Measurements from ENCODE around the gene ANP32E. TPM values are rescaled to one million over a fixed set of nuclear protein-coding genes. Genes with fewer than 3 reads are reported as not detected.

The ANP32E gene
- polyA plus RNA-seq, 1 of the 3 experiments (the other 2 are of a cell fraction), result 8.2 TPM

GRCh38 chr1:150179867-150180266, 56.0 kb downstream of the ANP32E start:
- Histone ChIP-seq H3K4me2 (no peak overlapping the region), H4K20me1 (ENCODE audit: insufficient read depth) (no peaks in the 10 kb centered on the region), H3F3A (replicated peaks; ENCODE audit: insufficient read depth) (no peaks in the 10 kb centered on the region), H3K27me3 (ENCODE audit: insufficient read depth) (no peaks in the 10 kb centered on the region), H3K4me1 (ENCODE audit: control insufficient read depth in 1 of 2, insufficient read depth in 2 of 2, low read depth in 1 of 2, low read length in 1 of 2) (no peaks in the 10 kb centered on the region), H3K27ac (ENCODE audit: low read depth in 2 of 2, low read length in 1 of 2) (no peak overlapping the region), H2AFZ (ENCODE audit: low read depth) (no peak overlapping the region), H3K36me3 (replicated peaks in 1 of 2; ENCODE audit: control insufficient read depth in 1 of 2, insufficient read depth in 2 of 2, low read length in 1 of 2) (no peaks in the 10 kb centered on the region), H3K4me3 (ENCODE audit: low read depth in 2 of 2, low read length in 1 of 2) (no peak overlapping the region), H3K9me2 (no peaks in the 10 kb centered on the region), H3K79me2 (ENCODE audit: insufficient read depth) (no peaks in the 10 kb centered on the region), H3K9me3 (no peaks in the 10 kb centered on the region), H3K9ac (no peak overlapping the region)
- TF ChIP-seq CTCF (IDR thresholded peaks at IDR 0.05) (no peak), USF1 (IDR thresholded peaks at IDR 0.05; ENCODE audit: borderline replicate concordance, low read depth) (no peak), SIN3A (IDR thresholded peaks at IDR 0.05; ENCODE audit: borderline replicate concordance, low read depth, low read length) (no peak), GABPA (IDR thresholded peaks at IDR 0.05; ENCODE audit: low read depth) (no peak), TCF12 (IDR thresholded peaks at IDR 0.05) (no peak)
- ChIA-PET POLR2A (no interaction called here), CTCF (interaction anchor here (1.8 kb wide), 1 partner anchor 218 kb away, joined by 7 read pairs; no protein-coding TSS in a partner anchor)
- no peak for DNase-seq
- WGBS (ENCODE audit: low lambda C conversion rate), result 87% methylated on average over 7 of the region's 7 CpGs

- Histone ChIP-seq H3K9me2 (no peaks in the 10 kb centered on the region), H3K9ac (no peak overlapping the region), H3K79me2 (ENCODE audit: insufficient read depth) (no peaks in the 10 kb centered on the region), H4K20me1 (ENCODE audit: insufficient read depth) (no peaks in the 10 kb centered on the region), H2AFZ (ENCODE audit: low read depth) (no peak overlapping the region), H3K4me3 (ENCODE audit: low read depth in 2 of 2, low read length in 1 of 2) (no peak overlapping the region), H3K4me2 (no peak overlapping the region), H3K27ac (ENCODE audit: low read depth in 2 of 2, low read length in 1 of 2) (no peak overlapping the region), H3F3A (replicated peaks; ENCODE audit: insufficient read depth) (no peaks in the 10 kb centered on the region), H3K36me3 (replicated peaks in 1 of 2; ENCODE audit: control insufficient read depth in 1 of 2, insufficient read depth in 2 of 2, low read length in 1 of 2) (no peaks in the 10 kb centered on the region), H3K27me3 (ENCODE audit: insufficient read depth) (no peaks in the 10 kb centered on the region), H3K9me3 (no peaks in the 10 kb centered on the region), H3K4me1 (ENCODE audit: control insufficient read depth in 1 of 2, insufficient read depth in 2 of 2, low read depth in 1 of 2, low read length in 1 of 2) (no peaks in the 10 kb centered on the region)
- no peak for TF ChIP-seq FOXJ3 (CRISPR knock-in tag; IDR thresholded peaks at IDR 0.05)
- TF ChIP-seq FOXM1 (IDR thresholded peaks at IDR 0.05; ENCODE audit: low read depth), result no peak
- DNase-seq, result no peak
- CTCF ChIA-PET, result interaction anchor here (1.0 to 8.6 kb wide), 7 partner anchors 9 to 236 kb away, joined by 3 to 63 read pairs (median 5); no protein-coding TSS in a partner anchor
- POLR2A ChIA-PET, result no interaction called here
These were observed 57.4 kb downstream of the ANP32E start for GRCh38 chr1:150178548-150178947.

- Histone ChIP-seq H3K79me2 (ENCODE audit: insufficient read depth) (no peaks in the 10 kb centered on the region), H3K4me3 (ENCODE audit: low read depth in 2 of 2, low read length in 1 of 2) (no peak overlapping the region), H3K4me1 (ENCODE audit: control insufficient read depth in 1 of 2, insufficient read depth in 2 of 2, low read depth in 1 of 2, low read length in 1 of 2) (no peaks in the 10 kb centered on the region), H3K9ac (no peak overlapping the region), H3K9me3 (no peaks in the 10 kb centered on the region), H2AFZ (ENCODE audit: low read depth) (no peak overlapping the region), H3F3A (replicated peaks; ENCODE audit: insufficient read depth) (no peaks in the 10 kb centered on the region), H3K36me3 (replicated peaks in 1 of 2; ENCODE audit: control insufficient read depth in 1 of 2, insufficient read depth in 2 of 2, low read length in 1 of 2) (no peaks in the 10 kb centered on the region), H4K20me1 (ENCODE audit: insufficient read depth) (no peaks in the 10 kb centered on the region), H3K27ac (ENCODE audit: low read depth in 2 of 2, low read length in 1 of 2) (no peak overlapping the region), H3K4me2 (no peak overlapping the region), H3K27me3 (ENCODE audit: insufficient read depth) (no peaks in the 10 kb centered on the region), H3K9me2 (no peaks in the 10 kb centered on the region)
- WGBS (ENCODE audit: low lambda C conversion rate), result 98% methylated on average over 3 of the region's 3 CpGs
- no peak for DNase-seq
- ChIA-PET CTCF (interaction anchor here (8.6 kb wide), 1 partner anchor 11 kb away, joined by 63 read pairs; no protein-coding TSS in a partner anchor), POLR2A (interaction anchor here (0.5 kb wide), 1 partner anchor 289 kb away, joined by 3 read pairs; a partner anchor contains a TSS)
- TF ChIP-seq IRF3 (IDR thresholded peaks at IDR 0.05; ENCODE audit: low read depth, low read length), result no peak
- TF ChIP-seq TCF12 (IDR thresholded peaks at IDR 0.05), result no peak
- no peak for TF ChIP-seq GABPA (IDR thresholded peaks at IDR 0.05; ENCODE audit: low read depth)
- TF ChIP-seq EP300 (IDR thresholded peaks at IDR 0.05; ENCODE audit: borderline replicate concordance in 1 of 2, low read depth in 1 of 2, low read length in 1 of 2), result no peak
- TF ChIP-seq FOSL2 (IDR thresholded peaks at IDR 0.05; ENCODE audit: borderline replicate concordance, low read depth), result no peak
- TF ChIP-seq SIN3A (IDR thresholded peaks at IDR 0.05; ENCODE audit: borderline replicate concordance, low read depth, low read length), result no peak
- no peak for TF ChIP-seq PBX3 (IDR thresholded peaks at IDR 0.05)
- TF ChIP-seq USF2 (IDR thresholded peaks at IDR 0.05; ENCODE audit: borderline replicate concordance, low read depth, low read length), result no peak
- no peak for TF ChIP-seq RCOR1 (IDR thresholded peaks at IDR 0.05; ENCODE audit: low read length)
- TF ChIP-seq NRF1 (IDR thresholded peaks at IDR 0.05; ENCODE audit: low read depth, low read length), result no peak
- no peak for TF ChIP-seq USF1 (IDR thresholded peaks at IDR 0.05; ENCODE audit: borderline replicate concordance, low read depth)
- no peak for TF ChIP-seq SMC3 (IDR thresholded peaks at IDR 0.05; ENCODE audit: low read depth, low read length)
These were observed 59.3 kb downstream of the ANP32E start for GRCh38 chr1:150176593-150176992.

Measured in SK-N-SH (cell line).